ENCODE results near the gene SV2C. TPM values are rescaled to one million over a fixed set of nuclear protein-coding genes. Genes with fewer than 3 reads are reported as not detected.

Gene SV2C
- total and polyA plus RNA-seq, 10 of the 15 experiments (the other 5 are each of a cell fraction or from before 2014, with no cell fraction given), result under 0.01 to 1.1 (median 0.63) TPM

- 24% methylated on average over 3 of the region's 3 CpGs for WGBS (ENCODE audit: insufficient coverage, insufficient replicate concordance, low lambda C conversion rate, missing lambda C conversion rate)
- no peak overlapping the region for H2AFZ ChIP-seq (ENCODE audit: control insufficient read depth, low read depth, low read length)
- no peaks in the 10 kb centered on the region for H3K36me3 ChIP-seq (ENCODE audit: control insufficient read depth in 2 of 2, insufficient read depth in 2 of 2, low read length in 1 of 2)
- no peak for ATAC-seq
- DNase-seq (ENCODE audit: low read depth, low spot score), result no peak
- no peak overlapping the region for H3K27ac ChIP-seq (ENCODE audit: control insufficient read depth, insufficient read depth)
- no peaks in the 10 kb centered on the region for H3K79me2 ChIP-seq (ENCODE audit: control insufficient read depth, insufficient read depth, low read length)
- H4K20me1 ChIP-seq (ENCODE audit: control insufficient read depth, insufficient read depth), result no peaks in the 10 kb centered on the region
- in situ Hi-C loops (cut with MboI), result no loop called here
- H3K4me1 ChIP-seq (ENCODE audit: control insufficient read depth, insufficient read depth, low read length), result no peaks in the 10 kb centered on the region
- ChIA-PET SMC1A (ENCODE audit: uncharacterized antibody, unreplicated experiment) (no interaction called here), POLR2A (no interaction called here), RAD21 (ENCODE audit: unreplicated experiment) (interaction anchor here (0.7 to 1.0 kb wide), 3 partner anchors 11 to 1682 kb away, joined by 3 to 4 read pairs (median 3); no protein-coding TSS in a partner anchor), CTCF (interaction anchor here (0.9 to 1.3 kb wide), 3 partner anchors 9 to 99 kb away, joined by 3 to 5 read pairs (median 3); no protein-coding TSS in a partner anchor)
- BruUV-seq (replicated peaks), result no TSS peak
- H3K9ac ChIP-seq (ENCODE audit: control insufficient read depth, insufficient read depth, low read length), result no peak overlapping the region
- no peak for TF ChIP-seq MYC (IDR thresholded peaks at IDR 0.05; ENCODE audit: insufficient read depth, insufficient read length, insufficient replicate concordance, low read length, severe bottlenecking)
- TF ChIP-seq RUNX3 (IDR thresholded peaks at IDR 0.05; ENCODE audit: low read length), result no peak
- TF ChIP-seq SUPT20H (IDR thresholded peaks at IDR 0.05; ENCODE audit: borderline replicate concordance, control insufficient read depth, low read depth, low read length), result no peak
- no peak for TF ChIP-seq ZSCAN29 (IDR thresholded peaks at IDR 0.05)
- TF ChIP-seq, protein P1, sequence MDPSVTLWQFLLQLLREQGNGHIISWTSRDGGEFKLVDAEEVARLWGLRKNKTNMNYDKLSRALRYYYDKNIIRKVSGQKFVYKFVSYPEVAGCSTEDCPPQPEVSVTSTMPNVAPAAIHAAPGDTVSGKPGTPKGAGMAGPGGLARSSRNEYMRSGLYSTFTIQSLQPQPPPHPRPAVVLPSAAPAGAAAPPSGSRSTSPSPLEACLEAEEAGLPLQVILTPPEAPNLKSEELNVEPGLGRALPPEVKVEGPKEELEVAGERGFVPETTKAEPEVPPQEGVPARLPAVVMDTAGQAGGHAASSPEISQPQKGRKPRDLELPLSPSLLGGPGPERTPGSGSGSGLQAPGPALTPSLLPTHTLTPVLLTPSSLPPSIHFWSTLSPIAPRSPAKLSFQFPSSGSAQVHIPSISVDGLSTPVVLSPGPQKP (IDR thresholded peaks at IDR 0.05; ENCODE audit: low read depth, low read length), result no peak
- no peak for TF ChIP-seq BRCA1 (IDR thresholded peaks at IDR 0.05; ENCODE audit: low read depth, low read length)
- no peak for TF ChIP-seq NFIC (IDR thresholded peaks at IDR 0.05; ENCODE audit: low read depth, low read length)
- no peak for TF ChIP-seq YBX1 (IDR thresholded peaks at IDR 0.05)
- no peak for TF ChIP-seq NR2C2 (IDR thresholded peaks at IDR 0.05; ENCODE audit: borderline replicate concordance, control insufficient read depth, insufficient read length, low read depth)
- TF ChIP-seq TBL1XR1 (IDR thresholded peaks at IDR 0.05; ENCODE audit: low read depth, low read length), result no peak
- TF ChIP-seq SIN3A (IDR thresholded peaks at IDR 0.05; ENCODE audit: low read depth, low read length), result no peak
- no peak for TF ChIP-seq SMAD5 (IDR thresholded peaks at IDR 0.05; ENCODE audit: low read depth)
- no peak for TF ChIP-seq SMC3 (IDR thresholded peaks at IDR 0.05; ENCODE audit: borderline replicate concordance, low read length)
- TF ChIP-seq, protein P2, sequence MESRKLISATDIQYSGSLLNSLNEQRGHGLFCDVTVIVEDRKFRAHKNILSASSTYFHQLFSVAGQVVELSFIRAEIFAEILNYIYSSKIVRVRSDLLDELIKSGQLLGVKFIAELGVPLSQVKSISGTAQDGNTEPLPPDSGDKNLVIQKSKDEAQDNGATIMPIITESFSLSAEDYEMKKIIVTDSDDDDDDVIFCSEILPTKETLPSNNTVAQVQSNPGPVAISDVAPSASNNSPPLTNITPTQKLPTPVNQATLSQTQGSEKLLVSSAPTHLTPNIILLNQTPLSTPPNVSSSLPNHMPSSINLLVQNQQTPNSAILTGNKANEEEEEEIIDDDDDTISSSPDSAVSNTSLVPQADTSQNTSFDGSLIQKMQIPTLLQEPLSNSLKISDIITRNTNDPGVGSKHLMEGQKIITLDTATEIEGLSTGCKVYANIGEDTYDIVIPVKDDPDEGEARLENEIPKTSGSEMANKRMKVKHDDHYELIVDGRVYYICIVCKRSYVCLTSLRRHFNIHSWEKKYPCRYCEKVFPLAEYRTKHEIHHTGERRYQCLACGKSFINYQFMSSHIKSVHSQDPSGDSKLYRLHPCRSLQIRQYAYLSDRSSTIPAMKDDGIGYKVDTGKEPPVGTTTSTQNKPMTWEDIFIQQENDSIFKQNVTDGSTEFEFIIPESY (IDR thresholded peaks at IDR 0.05), result no peak
- TF ChIP-seq, protein P3, sequence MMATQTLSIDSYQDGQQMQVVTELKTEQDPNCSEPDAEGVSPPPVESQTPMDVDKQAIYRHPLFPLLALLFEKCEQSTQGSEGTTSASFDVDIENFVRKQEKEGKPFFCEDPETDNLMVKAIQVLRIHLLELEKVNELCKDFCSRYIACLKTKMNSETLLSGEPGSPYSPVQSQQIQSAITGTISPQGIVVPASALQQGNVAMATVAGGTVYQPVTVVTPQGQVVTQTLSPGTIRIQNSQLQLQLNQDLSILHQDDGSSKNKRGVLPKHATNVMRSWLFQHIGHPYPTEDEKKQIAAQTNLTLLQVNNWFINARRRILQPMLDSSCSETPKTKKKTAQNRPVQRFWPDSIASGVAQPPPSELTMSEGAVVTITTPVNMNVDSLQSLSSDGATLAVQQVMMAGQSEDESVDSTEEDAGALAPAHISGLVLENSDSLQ (IDR thresholded peaks at IDR 0.05), result no peak
- H3K27me3 ChIP-seq (replicated peaks in 1 of 2; ENCODE audit: control insufficient read depth in 2 of 2, insufficient read depth in 2 of 2, low read length in 1 of 2), result no peaks in the 10 kb centered on the region; a peak in 1 of 4 replicates
- no peaks in the 10 kb centered on the region; the same call in 2 of the 3 replicates for H3K9me3 ChIP-seq (replicated peaks; ENCODE audit: control insufficient read depth, insufficient read depth, low read length)
- H3K4me2 ChIP-seq (ENCODE audit: control insufficient read depth, insufficient read depth), result no peak overlapping the region
- no peak overlapping the region for H3K4me3 ChIP-seq
- FAIRE-seq, result no peak
- intact Hi-C loops (cut with micrococcal nuclease; ENCODE audit: unreplicated experiment), result no loop called here
Measured at GRCh38 chr5:76245590-76245989, 162.4 kb downstream of the SV2C start.
